Fibroblast of pulmonary artery (primary cell): Measurements from ENCODE around the gene SLIT1.
A peak's percentile ranks its signal among the peaks of the same experiment; 100 is the strongest.
"Not testable (repeated sequence)": the region's sequence is repeated elsewhere in the genome, so short reads cannot be mapped to it uniquely, and the experiment has no call there.

Source experiments
- DNase-seq: peaks from one replicate; pipeline ENCODE4 v3.0.0-alpha.2; 2010; ENCODE audit warnings: low read depth
- H3K4me3 ChIP-seq: replicated peaks from 2 replicates; pipeline ENCODE4 v1.5.1; 2011; ENCODE audit warnings: low read depth, mild to moderate bottlenecking, control low read depth, low read length, moderate library complexity
- TF ChIP-seq, protein P1 (sequence below): IDR thresholded peaks from 2 replicates; pipeline ENCODE4 v1.5.1; 2011; ENCODE audit warnings: mild to moderate bottlenecking, control low read depth, low read length, inconsistent platforms; ENCODE audit errors: missing control alignments

SLIT1 gene

GRCh38 chr10:97086530-97086929, 99.2 kb downstream of the SLIT1 start:
- TF ChIP-seq, protein P1, sequence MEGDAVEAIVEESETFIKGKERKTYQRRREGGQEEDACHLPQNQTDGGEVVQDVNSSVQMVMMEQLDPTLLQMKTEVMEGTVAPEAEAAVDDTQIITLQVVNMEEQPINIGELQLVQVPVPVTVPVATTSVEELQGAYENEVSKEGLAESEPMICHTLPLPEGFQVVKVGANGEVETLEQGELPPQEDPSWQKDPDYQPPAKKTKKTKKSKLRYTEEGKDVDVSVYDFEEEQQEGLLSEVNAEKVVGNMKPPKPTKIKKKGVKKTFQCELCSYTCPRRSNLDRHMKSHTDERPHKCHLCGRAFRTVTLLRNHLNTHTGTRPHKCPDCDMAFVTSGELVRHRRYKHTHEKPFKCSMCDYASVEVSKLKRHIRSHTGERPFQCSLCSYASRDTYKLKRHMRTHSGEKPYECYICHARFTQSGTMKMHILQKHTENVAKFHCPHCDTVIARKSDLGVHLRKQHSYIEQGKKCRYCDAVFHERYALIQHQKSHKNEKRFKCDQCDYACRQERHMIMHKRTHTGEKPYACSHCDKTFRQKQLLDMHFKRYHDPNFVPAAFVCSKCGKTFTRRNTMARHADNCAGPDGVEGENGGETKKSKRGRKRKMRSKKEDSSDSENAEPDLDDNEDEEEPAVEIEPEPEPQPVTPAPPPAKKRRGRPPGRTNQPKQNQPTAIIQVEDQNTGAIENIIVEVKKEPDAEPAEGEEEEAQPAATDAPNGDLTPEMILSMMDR, result no peak
- no peak for DNase-seq
- no peak overlapping the region for H3K4me3 ChIP-seq

GRCh38 chr10:97083228-97083829, 102.4 kb downstream of the SLIT1 start:
- TF ChIP-seq, protein P1, result no peak
- DNase-seq, result no peak
- no peak overlapping the region for H3K4me3 ChIP-seq

GRCh38 chr10:97082575-97082974, 103.2 kb downstream of the SLIT1 start:
- not testable (repeated sequence) for H3K4me3 ChIP-seq, DNase-seq

GRCh38 chr10:97081621-97082235, 104.0 kb downstream of the SLIT1 start:
- TF ChIP-seq, protein P1, result peak; percentile 98
- DNase-seq, result peak; percentile 72

GRCh38 chr10:97080051-97080776, 105.5 kb downstream of the SLIT1 start:
- no peak overlapping the region for H3K4me3 ChIP-seq
- TF ChIP-seq, protein P1, result no peak
- no peak for DNase-seq

More at GRCh38 chr10:97081621-97082235, 104.0 kb downstream of the SLIT1 start:
- H3K4me3 ChIP-seq, result no peak overlapping the region

- no peak overlapping the region for H3K4me3 ChIP-seq
- no peak for DNase-seq
- TF ChIP-seq, protein P1, result no peak
These were observed 106.3 kb downstream of the SLIT1 start for GRCh38 chr10:97079448-97079847.

DNA sequence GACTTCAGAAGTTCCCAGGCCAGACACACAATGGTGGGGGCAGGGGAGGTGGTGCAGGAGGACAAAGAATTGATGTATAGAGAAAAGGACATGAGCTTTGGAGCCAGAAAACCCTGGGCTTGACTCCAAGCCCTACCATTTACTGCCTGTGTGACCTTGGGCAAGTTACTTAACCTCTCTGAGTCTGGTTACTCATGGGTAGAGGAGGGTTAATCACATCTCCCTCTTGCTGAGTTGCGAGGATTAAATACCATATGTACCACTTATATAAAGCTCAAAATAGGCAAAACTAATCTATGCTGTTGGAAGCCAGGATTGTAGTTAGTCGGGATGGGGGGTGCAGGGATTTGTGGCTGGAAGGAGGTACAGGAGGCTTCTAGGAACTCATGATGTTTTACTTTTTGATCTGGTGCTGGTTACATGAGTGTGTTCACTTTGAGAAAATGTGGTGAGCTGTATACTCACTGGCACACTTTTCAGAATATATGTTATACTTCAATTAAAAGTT, 106.8 kb downstream of the SLIT1 start:
- H3K4me3 ChIP-seq, result no peak overlapping the region
- TF ChIP-seq, protein P1, result no peak
- no peak for DNase-seq
